IMR-90 (cell line): ENCODE measurements around the gene CUL3. TPM values are rescaled to one million over a fixed set of nuclear protein-coding genes. Genes with fewer than 3 reads are reported as not detected.

Source experiments
- ATAC-seq: fragments of 200-7000 bp; cut with Tn5 transposase; 2 replicates; pipeline ENCODE4 v1.9.1; 2020; ENCODE audit warnings: low read depth, mild to moderate bottlenecking, moderate library complexity
- BruUV-seq: library from RNA; stranded (reverse); fragments of 400-500 nt; replicated peaks from 2 replicates; lab custom pipeline; 2021; lab: Mats Ljungman, UMichigan
- CTCF ChIA-PET: fragments of 300-600 bp; formaldehyde crosslinking; extraction: SDS; loops from one replicate; lab custom pipeline; 2021; ENCODE audit warnings: antibody characterized with exemption; lab: Yijun Ruan, JAX
- POLR2A ChIA-PET: fragments of 300-600 bp; sonication (Branson Sonifier 250); formaldehyde crosslinking; loops from one replicate; lab custom pipeline; 2022; ENCODE audit warnings: antibody characterized with exemption; ENCODE audit not compliant: unreplicated experiment; lab: Charles Lee
- DNase-seq: peaks from one replicate; pipeline ENCODE4 v3.0.0; 2013
- H2AFZ ChIP-seq: replicated peaks from 2 replicates; pipeline ENCODE3; 2013; ENCODE audit warnings: low read length, mild to moderate bottlenecking; ENCODE audit not compliant: poor library complexity
- H2AK5ac ChIP-seq: 2 replicates; pipeline ENCODE4 v1.6.1; 2013; ENCODE audit warnings: low read depth, low read length, inconsistent platforms
- H2AK9ac ChIP-seq: replicated peaks from 2 replicates; pipeline ENCODE3; 2013; ENCODE audit warnings: mild to moderate bottlenecking, low read depth, low read length, moderate library complexity; ENCODE audit not compliant: poor library complexity
- H2BK120ac ChIP-seq: 2 replicates; pipeline ENCODE4 v1.6.1; 2013; ENCODE audit warnings: low read depth, low read length, inconsistent platforms
- H2BK15ac ChIP-seq: 3 replicates; pipeline ENCODE4 v1.6.1; 2013; ENCODE audit warnings: low read depth, low read length, inconsistent platforms
- H2BK20ac ChIP-seq: 2 replicates; pipeline ENCODE4 v1.6.1; 2013; ENCODE audit warnings: low read depth, mild to moderate bottlenecking, inconsistent platforms, low read length, moderate library complexity
- H2BK5ac ChIP-seq: 2 replicates; pipeline ENCODE4 v1.6.1; 2013; ENCODE audit warnings: mild to moderate bottlenecking, low read depth, low read length, inconsistent platforms; ENCODE audit not compliant: poor library complexity, severe bottlenecking
- H3K14ac ChIP-seq: replicated peaks from 2 replicates; pipeline ENCODE4 v1.6.1; 2013; ENCODE audit warnings: low read depth, low read length, inconsistent platforms
- H3K18ac ChIP-seq: 2 replicates; pipeline ENCODE4 v1.6.1; 2013; ENCODE audit warnings: low read depth, low read length, control low read depth
- H3K23ac ChIP-seq: 2 replicates; pipeline ENCODE4 v1.6.1; 2013; ENCODE audit warnings: low read depth, low read length, inconsistent platforms
- H3K27ac ChIP-seq: 2 replicates; pipeline ENCODE4 v1.5.1; 2013; ENCODE audit warnings: mild to moderate bottlenecking, control low read depth, low read length; ENCODE audit not compliant: insufficient read depth
- H3K27me3 ChIP-seq: 2 replicates; pipeline ENCODE4 v1.6.1; 2013; ENCODE audit warnings: low read length; ENCODE audit not compliant: control insufficient read depth, insufficient read depth
- H3K36me3 ChIP-seq: 2 replicates; pipeline ENCODE4 v1.6.1; 2013; ENCODE audit warnings: low read length, mixed read lengths; ENCODE audit not compliant: control insufficient read depth, insufficient read depth
- H3K4ac ChIP-seq: 2 replicates; pipeline ENCODE4 v1.6.1; 2013; ENCODE audit warnings: low read depth, low read length, inconsistent platforms
- H3K4me1 ChIP-seq: 2 replicates; pipeline ENCODE4 v1.6.1; 2013; ENCODE audit warnings: low read length, mixed read lengths; ENCODE audit not compliant: control insufficient read depth, insufficient read depth
- H3K4me2 ChIP-seq: 2 replicates; pipeline ENCODE4 v1.6.1; 2013; ENCODE audit warnings: low read depth, mild to moderate bottlenecking, control low read depth, low read length, moderate library complexity
- H3K4me3 ChIP-seq: 2 replicates; pipeline ENCODE4 v1.5.1; 2013; ENCODE audit warnings: low read depth, mild to moderate bottlenecking, control low read depth, low read length, moderate library complexity; ENCODE audit not compliant: insufficient read depth
- H3K56ac ChIP-seq: 2 replicates; pipeline ENCODE4 v1.6.1; 2013; ENCODE audit warnings: low read length, inconsistent platforms; ENCODE audit not compliant: insufficient read depth; ENCODE audit errors: extremely low read depth
- H3K79me1 ChIP-seq, 2 experiments: 2 replicates each; pipeline ENCODE4 v1.6.1; 2013; ENCODE audit warnings: low read length in 2 of 2, inconsistent platforms in 1 of 2, low read depth in 1 of 2
- H3K9ac ChIP-seq: 2 replicates; pipeline ENCODE4 v1.6.1; 2013; ENCODE audit warnings: low read depth, low read length, control low read depth
- H3K9me1 ChIP-seq: 2 replicates; pipeline ENCODE4 v1.6.1; 2013; ENCODE audit warnings: low read length, inconsistent platforms; ENCODE audit not compliant: insufficient read depth
- H3K9me3 ChIP-seq: 2 replicates; pipeline ENCODE4 v1.6.1; 2013; ENCODE audit warnings: low read length; ENCODE audit not compliant: control insufficient read depth, insufficient read depth
- H4K20me1 ChIP-seq: 2 replicates; pipeline ENCODE4 v1.6.1; 2013; ENCODE audit warnings: low read length, inconsistent platforms; ENCODE audit not compliant: insufficient read depth
- H4K5ac ChIP-seq: 2 replicates; pipeline ENCODE4 v1.6.1; 2013; ENCODE audit warnings: mild to moderate bottlenecking, low read depth, low read length, control low read depth
- H4K8ac ChIP-seq, 2 experiments: 2 replicates each; pipeline ENCODE4 v1.6.1; 2013; ENCODE audit warnings: low read depth in 2 of 2, low read length in 2 of 2, control low read depth in 1 of 2, inconsistent platforms in 1 of 2
- H4K91ac ChIP-seq: 2 replicates; pipeline ENCODE4 v1.6.1; 2013; ENCODE audit warnings: low read depth, low read length, inconsistent platforms; ENCODE audit not compliant: insufficient read depth
- BHLHE40 ChIP-seq: fragments of 150-350 bp; IDR thresholded peaks from 2 replicates; pipeline ENCODE4 v1.6.1; 2016; ENCODE audit warnings: mild to moderate bottlenecking, low read depth, low read length
- CEBPB ChIP-seq: IDR thresholded peaks from 2 replicates; pipeline ENCODE4 v1.6.1; 2012; ENCODE audit warnings: low read depth, low read length, improper control_type of control experiment
- CHD1 ChIP-seq: IDR thresholded peaks from 2 replicates; pipeline ENCODE4 v1.6.1; 2012; ENCODE audit warnings: low read depth, low read length, improper control_type of control experiment
- FOS ChIP-seq: fragments of 150-350 bp; IDR thresholded peaks from 2 replicates; pipeline ENCODE4 v1.6.1; 2016; ENCODE audit warnings: low read depth, low read length
- MAFK ChIP-seq: IDR thresholded peaks from 2 replicates; pipeline ENCODE4 v1.6.1; 2012; ENCODE audit warnings: low read depth, low read length, improper control_type of control experiment
- MAZ ChIP-seq: IDR thresholded peaks from 2 replicates; pipeline ENCODE4 v1.6.1; 2012; ENCODE audit warnings: low read depth, mild to moderate bottlenecking, low read length, improper control_type of control experiment, moderate library complexity, borderline replicate concordance
- MXI1 ChIP-seq: IDR thresholded peaks from 2 replicates; pipeline ENCODE4 v1.6.1; 2012; ENCODE audit warnings: low read depth, mild to moderate bottlenecking, low read length, moderate library complexity, borderline replicate concordance
- NFE2L2 ChIP-seq: fragments of 150-350 bp; IDR thresholded peaks from 2 replicates; pipeline ENCODE4 v1.6.1; 2016; ENCODE audit warnings: low read depth, mild to moderate bottlenecking, low read length
- POLR2A ChIP-seq: IDR thresholded peaks from 2 replicates; pipeline ENCODE4 v1.6.1; 2012; ENCODE audit warnings: mild to moderate bottlenecking, low read depth, low read length
- RAD21 ChIP-seq: IDR thresholded peaks from 2 replicates; pipeline ENCODE4 v1.6.1; 2012; ENCODE audit warnings: low read length, improper control_type of control experiment
- RCOR1 ChIP-seq: IDR thresholded peaks from 2 replicates; pipeline ENCODE4 v1.6.1; 2012; ENCODE audit warnings: mild to moderate bottlenecking, low read length, improper control_type of control experiment; ENCODE audit not compliant: insufficient replicate concordance
- RFX5 ChIP-seq: IDR thresholded peaks from 2 replicates; pipeline ENCODE4 v1.8.0; 2012; ENCODE audit warnings: low read depth, mild to moderate bottlenecking, low read length, moderate library complexity
- SMC3 ChIP-seq: fragments of 150-350 bp; IDR thresholded peaks from 2 replicates; pipeline ENCODE4 v1.6.1; 2016; ENCODE audit warnings: low read depth, mild to moderate bottlenecking, antibody characterized with exemption, low read length, moderate library complexity
- WGBS, 2 experiments: methylation state at CpG; one replicate each; pipeline versions ENCODE4 v1.1.5 to v1.1.7; 2013; ENCODE audit warnings: missing lambda C conversion rate in 2 of 2; ENCODE audit not compliant: insufficient read length in 1 of 2; ENCODE audit errors: extremely low coverage in 2 of 2; 5-methylcytosine and 5-hydroxymethylcytosine counted together
- dilution Hi-C: fragments of 300-500 bp; cut with HindIII; formaldehyde crosslinking; loops from one replicate; pipeline ENCODE4 v1.14.3; 2018; ENCODE audit warnings: low sequenced_read_pairs; ENCODE audit not compliant: unreplicated experiment
- in situ Hi-C: fragments of 300-500 bp; cut with MboI; formaldehyde crosslinking; loops from 3 replicates; pipeline ENCODE4 v1.14.3; 2019; ENCODE audit warnings: low sequenced_read_pairs, inconsistent platforms, mixed read lengths
- intact Hi-C: fragments of 100-400 bp; cut with micrococcal nuclease; formaldehyde crosslinking; loops from 2 replicates; pipeline ENCODE4 v1.10.0; 2022
- polyA plus RNA-seq, 3 experiments: library from polyadenylated mRNA; depleted of rRNA; stranded (reverse); fragments of >200 nt; gene quantifications; 2 replicates each; pipeline ENCODE4 v1.2.3, GENCODE V29; 2012; ENCODE audit warnings: low replicate concordance in 1 of 3
- total RNA-seq: library from RNA; depleted of rRNA; stranded (reverse); fragments of >200 nt; gene quantifications from 2 replicates; pipeline ENCODE4 v1.2.3, GENCODE V29; 2012
- TF ChIP-seq, protein P1 (sequence below): conservative IDR thresholded peaks from 2 replicates; pipeline ENCODE4 v1.5.1; 2012; ENCODE audit warnings: mild to moderate bottlenecking, low read depth, low read length, improper control_type of control experiment
- TF ChIP-seq, protein P2 (sequence below): fragments of 150-350 bp; IDR thresholded peaks from 2 replicates; pipeline ENCODE4 v1.6.1; 2017; ENCODE audit warnings: mild to moderate bottlenecking, antibody characterized with exemption, low read length, low read depth
- TF ChIP-seq, protein P3 (sequence below): fragments of 150-350 bp; IDR thresholded peaks from 2 replicates; pipeline ENCODE4 v1.6.1; 2016; ENCODE audit warnings: low read depth, mild to moderate bottlenecking, low read length, moderate library complexity, borderline replicate concordance

Gene CUL3
- total and polyA plus RNA-seq, 2 of the 4 experiments (the other 2 are of a cell fraction), result 33.7 to 45.7 TPM

DNA sequence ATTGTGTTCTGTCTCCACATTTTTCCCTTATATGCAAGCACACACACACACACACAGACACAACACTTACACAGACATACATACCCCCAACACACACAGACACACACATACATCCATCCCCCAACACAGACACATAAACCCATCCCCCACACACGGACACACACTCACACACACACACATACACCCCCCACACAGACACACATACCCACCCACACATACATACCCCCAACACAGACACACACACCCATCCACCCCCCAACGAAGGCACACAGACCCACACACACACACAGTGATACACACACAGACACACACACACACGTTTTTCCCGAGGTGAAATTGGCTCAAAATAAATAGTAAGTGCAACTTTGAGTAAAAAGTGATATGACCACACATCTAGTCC is 41.6 kb upstream of the CUL3 start:
- Histone ChIP-seq H4K5ac (no peak overlapping the region), H3K18ac (no peak overlapping the region), H3K27ac (no peak overlapping the region), H4K91ac (no peak overlapping the region), H3K4me2 (no peak overlapping the region), H2BK120ac (no peak overlapping the region), H2AK5ac (no peak overlapping the region), H4K8ac (no peak overlapping the region), H3K56ac (no peak overlapping the region), H3K27me3 (peaks cover 2% of the 10 kb centered on the region), H3K23ac (no peak overlapping the region), H3K9me3 (no peaks in the 10 kb centered on the region), H3K36me3 (no peaks in the 10 kb centered on the region), H3K4me3 (no peak overlapping the region), H2BK15ac (no peak overlapping the region), H3K4ac (no peak overlapping the region), H2AFZ (no peak overlapping the region), H4K20me1 (no peaks in the 10 kb centered on the region), H3K4me1 (no peaks in the 10 kb centered on the region), H3K9ac (no peak overlapping the region), H2BK20ac (no peak overlapping the region), H3K9me1 (peaks cover 2% of the 10 kb centered on the region; the same call in 1 of the 2 replicates), H3K14ac (no peak overlapping the region), H3K79me1 (no peaks in the 10 kb centered on the region), H2BK5ac (peak overlapping the region; percentile 82), H2AK9ac (no peak overlapping the region)
- BruUV-seq, result no TSS peak
- in situ Hi-C loops (no loop called here), dilution Hi-C loops (no loop called here), intact Hi-C loops (no loop called here)
- CTCF ChIA-PET, result no interaction called here
- ATAC-seq, result no peak
- POLR2A ChIA-PET, result no interaction called here
- DNase-seq, result no peak
- TF ChIP-seq CEBPB, result no peak
- TF ChIP-seq RAD21, result no peak
- TF ChIP-seq CHD1, result no peak
- TF ChIP-seq, protein P1, sequence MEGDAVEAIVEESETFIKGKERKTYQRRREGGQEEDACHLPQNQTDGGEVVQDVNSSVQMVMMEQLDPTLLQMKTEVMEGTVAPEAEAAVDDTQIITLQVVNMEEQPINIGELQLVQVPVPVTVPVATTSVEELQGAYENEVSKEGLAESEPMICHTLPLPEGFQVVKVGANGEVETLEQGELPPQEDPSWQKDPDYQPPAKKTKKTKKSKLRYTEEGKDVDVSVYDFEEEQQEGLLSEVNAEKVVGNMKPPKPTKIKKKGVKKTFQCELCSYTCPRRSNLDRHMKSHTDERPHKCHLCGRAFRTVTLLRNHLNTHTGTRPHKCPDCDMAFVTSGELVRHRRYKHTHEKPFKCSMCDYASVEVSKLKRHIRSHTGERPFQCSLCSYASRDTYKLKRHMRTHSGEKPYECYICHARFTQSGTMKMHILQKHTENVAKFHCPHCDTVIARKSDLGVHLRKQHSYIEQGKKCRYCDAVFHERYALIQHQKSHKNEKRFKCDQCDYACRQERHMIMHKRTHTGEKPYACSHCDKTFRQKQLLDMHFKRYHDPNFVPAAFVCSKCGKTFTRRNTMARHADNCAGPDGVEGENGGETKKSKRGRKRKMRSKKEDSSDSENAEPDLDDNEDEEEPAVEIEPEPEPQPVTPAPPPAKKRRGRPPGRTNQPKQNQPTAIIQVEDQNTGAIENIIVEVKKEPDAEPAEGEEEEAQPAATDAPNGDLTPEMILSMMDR, result no peak
- TF ChIP-seq BHLHE40, result no peak
- no peak for TF ChIP-seq MXI1
- no peak for TF ChIP-seq POLR2A
- no peak for TF ChIP-seq FOS
- TF ChIP-seq, protein P2, sequence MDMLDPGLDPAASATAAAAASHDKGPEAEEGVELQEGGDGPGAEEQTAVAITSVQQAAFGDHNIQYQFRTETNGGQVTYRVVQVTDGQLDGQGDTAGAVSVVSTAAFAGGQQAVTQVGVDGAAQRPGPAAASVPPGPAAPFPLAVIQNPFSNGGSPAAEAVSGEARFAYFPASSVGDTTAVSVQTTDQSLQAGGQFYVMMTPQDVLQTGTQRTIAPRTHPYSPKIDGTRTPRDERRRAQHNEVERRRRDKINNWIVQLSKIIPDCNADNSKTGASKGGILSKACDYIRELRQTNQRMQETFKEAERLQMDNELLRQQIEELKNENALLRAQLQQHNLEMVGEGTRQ, result no peak
- TF ChIP-seq MAZ, result no peak
- no peak for TF ChIP-seq RFX5
- no peak for TF ChIP-seq MAFK
- TF ChIP-seq, protein P3, sequence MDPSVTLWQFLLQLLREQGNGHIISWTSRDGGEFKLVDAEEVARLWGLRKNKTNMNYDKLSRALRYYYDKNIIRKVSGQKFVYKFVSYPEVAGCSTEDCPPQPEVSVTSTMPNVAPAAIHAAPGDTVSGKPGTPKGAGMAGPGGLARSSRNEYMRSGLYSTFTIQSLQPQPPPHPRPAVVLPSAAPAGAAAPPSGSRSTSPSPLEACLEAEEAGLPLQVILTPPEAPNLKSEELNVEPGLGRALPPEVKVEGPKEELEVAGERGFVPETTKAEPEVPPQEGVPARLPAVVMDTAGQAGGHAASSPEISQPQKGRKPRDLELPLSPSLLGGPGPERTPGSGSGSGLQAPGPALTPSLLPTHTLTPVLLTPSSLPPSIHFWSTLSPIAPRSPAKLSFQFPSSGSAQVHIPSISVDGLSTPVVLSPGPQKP, result no peak
- TF ChIP-seq SMC3, result no peak
- TF ChIP-seq NFE2L2, result no peak
- no peak for TF ChIP-seq RCOR1
- no CpG with 5 or more reads among the region's 4 CpGs for WGBS, 2 experiments
